ENCODE results near the gene ZNG1C. TPM values are rescaled to one million over a fixed set of nuclear protein-coding genes. Genes with fewer than 3 reads are reported as not detected.
"Not testable (repeated sequence)": the region's sequence is repeated elsewhere in the genome, so short reads cannot be mapped to it uniquely, and the experiment has no call there.

ZNG1C gene
- total RNA-seq, 1 donor from 2014 or later: 26.5 TPM

GRCh38 chr9:68329106-68329505 lies 87.3 kb downstream of the ZNG1C start:
- H3K27me3 ChIP-seq; intact Hi-C loops (cut with DNase I); ATAC-seq; DNase-seq; H3K4me3 ChIP-seq; H3K9me3 ChIP-seq; H3K27ac ChIP-seq; H3K4me1 ChIP-seq; H3K36me3 ChIP-seq: not testable (repeated sequence)

GRCh38 chr9:68330531-68331173 lies 88.9 kb downstream of the ZNG1C start:
- DNase-seq; H3K27me3 ChIP-seq; H3K27ac ChIP-seq; H3K4me3 ChIP-seq; H3K4me1 ChIP-seq; ATAC-seq; H3K9me3 ChIP-seq; intact Hi-C loops (cut with DNase I); H3K36me3 ChIP-seq: not testable (repeated sequence)

- H3K27me3 ChIP-seq; H3K27ac ChIP-seq; H3K4me3 ChIP-seq; H3K36me3 ChIP-seq; ATAC-seq; H3K4me1 ChIP-seq; H3K9me3 ChIP-seq; intact Hi-C loops (cut with DNase I); DNase-seq: not testable (repeated sequence)
Measured at GRCh38 chr9:68332122-68332521, 90.3 kb downstream of the ZNG1C start.

- H3K27me3 ChIP-seq; ATAC-seq; H3K27ac ChIP-seq; H3K4me1 ChIP-seq; H3K9me3 ChIP-seq; H3K4me3 ChIP-seq; intact Hi-C loops (cut with DNase I); DNase-seq; H3K36me3 ChIP-seq: not testable (repeated sequence)
Measured at GRCh38 chr9:68335935-68336334, 94.2 kb downstream of the ZNG1C start.

- H3K27ac ChIP-seq; H3K4me3 ChIP-seq; H3K36me3 ChIP-seq; H3K27me3 ChIP-seq; intact Hi-C loops (cut with DNase I); ATAC-seq; H3K4me1 ChIP-seq; H3K9me3 ChIP-seq; DNase-seq: not testable (repeated sequence)
Measured at GRCh38 chr9:68336639-68337339, 95.0 kb downstream of the ZNG1C start.

GRCh38 chr9:68338000-68338399 lies 96.2 kb downstream of the ZNG1C start:
- ATAC-seq; DNase-seq; intact Hi-C loops (cut with DNase I); H3K36me3 ChIP-seq; H3K4me3 ChIP-seq; H3K9me3 ChIP-seq; H3K4me1 ChIP-seq; H3K27ac ChIP-seq; H3K27me3 ChIP-seq: not testable (repeated sequence)

GRCh38 chr9:68342265-68343025 lies 100.7 kb downstream of the ZNG1C start:
- H3K9me3 ChIP-seq; H3K27ac ChIP-seq; H3K27me3 ChIP-seq; H3K4me3 ChIP-seq; intact Hi-C loops (cut with DNase I); DNase-seq; H3K36me3 ChIP-seq; H3K4me1 ChIP-seq: not testable (repeated sequence)
- TF ChIP-seq CTCF (IDR thresholded peaks at IDR 0.05): peak; percentile 32
- ATAC-seq: peak; percentile 98

- DNase-seq; H3K9me3 ChIP-seq; H3K27me3 ChIP-seq; H3K27ac ChIP-seq; ATAC-seq; intact Hi-C loops (cut with DNase I); H3K4me3 ChIP-seq; H3K4me1 ChIP-seq; H3K36me3 ChIP-seq: not testable (repeated sequence)
Measured at GRCh38 chr9:68343242-68343641, 101.5 kb downstream of the ZNG1C start.

- H3K27ac ChIP-seq; H3K4me3 ChIP-seq; H3K27me3 ChIP-seq; H3K9me3 ChIP-seq; H3K36me3 ChIP-seq; H3K4me1 ChIP-seq; ATAC-seq; DNase-seq; intact Hi-C loops (cut with DNase I): not testable (repeated sequence)
Measured at GRCh38 chr9:68343992-68344391, 102.2 kb downstream of the ZNG1C start.

Other genes starting within 250 kb of the ZNG1C start
- gene FOXD4L3, start 60.9 kb downstream of the ZNG1C start, total RNA-seq: not detected
- gene PGM5, start 114.6 kb downstream of the ZNG1C start, total RNA-seq: 25.0 TPM